Spleen (tissue), 7 donors: ENCODE results near the gene MTFMT.

ENCODE experiments used
- CTCF ChIP-seq, 11 experiments: fragments of 200-600 bp in 7 of 11; fragments of 450-650 bp in 4 of 11; sonication (generic) in 4 of 11; IDR thresholded peaks in 8 of 11; conservative IDR thresholded peaks in 3 of 11; 1 replicate in 7 of 11; 2 replicates in 4 of 11; pipeline versions ENCODE4 v1.4.0 to v1.8.0; 2016 to 2021; ENCODE audit warnings: antibody characterized with exemption in 11 of 11, inconsistent platforms in 4 of 11, mild to moderate bottlenecking in 1 of 11
- POLR2A ChIP-seq, 3 donors: fragments of 450-650 bp; IDR thresholded peaks; one replicate each; pipeline ENCODE4 v1.5.1; 2017; ENCODE audit warnings: antibody characterized with exemption in 3 of 3, mild to moderate bottlenecking in 1 of 3
- POLR2AphosphoS5 ChIP-seq, 3 donors: sonication (generic); formaldehyde crosslinking; IDR thresholded peaks; one replicate each; pipeline ENCODE4 v1.5.1; 2017; ENCODE audit warnings: antibody characterized with exemption in 3 of 3
- donor health status: DM: no; HTN: no; CAD: no; lungs with moderate emphysema.
- donor health status: DM: no; HTN: no; CAD: no.
- donor health status: DM: no; HTN: no; CAD: no.

GRCh38 chr15:64961013-64961412, 68.4 kb downstream of the MTFMT start:
- TF ChIP-seq POLR2A (IDR thresholded peaks at IDR 0.05) (no peak), POLR2AphosphoS5 (IDR thresholded peaks at IDR 0.05) (no peak), CTCF (IDR thresholded peaks at IDR 0.05 in 8 of 11, conservative IDR thresholded peaks at IDR 0.05 in 3 of 11) (no peak)
